HUES64 (cell line): ENCODE data around the gene GAPDHS.

Experiments
- H3K27ac ChIP-seq: 2 replicates; pipeline ENCODE4 v1.7.0; 2013; ENCODE audit warnings: low read depth, low read length, inconsistent platforms
- H3K27me3 ChIP-seq: 2 replicates; pipeline ENCODE4 v1.6.1; 2013; ENCODE audit warnings: mild to moderate bottlenecking, low read length; ENCODE audit not compliant: insufficient read depth
- H3K36me3 ChIP-seq: 2 replicates; pipeline ENCODE4 v1.6.1; 2013; ENCODE audit warnings: mild to moderate bottlenecking, low read length; ENCODE audit not compliant: insufficient read depth
- H3K4me1 ChIP-seq: 2 replicates; pipeline ENCODE4 v1.6.1; 2013; ENCODE audit warnings: mild to moderate bottlenecking, low read length, moderate library complexity; ENCODE audit not compliant: insufficient read depth
- H3K4me3 ChIP-seq: 2 replicates; pipeline ENCODE4 v1.5.1; 2013; ENCODE audit warnings: mild to moderate bottlenecking, low read length, moderate library complexity
- H3K9ac ChIP-seq: 2 replicates; pipeline ENCODE4 v1.6.1; 2013; ENCODE audit warnings: mild to moderate bottlenecking, low read depth, low read length
- H3K9me3 ChIP-seq: 2 replicates; pipeline ENCODE4 v1.6.1; 2013; ENCODE audit warnings: low read depth, low read length; ENCODE audit not compliant: insufficient read depth
- WGBS: fragments of 150-250, 120-280 bp; methylation state at CpG from one replicate; pipeline ENCODE4 v1.1.7; 2013; ENCODE audit warnings: missing lambda C conversion rate; 5-methylcytosine and 5-hydroxymethylcytosine counted together

GAPDHS gene

DNA sequence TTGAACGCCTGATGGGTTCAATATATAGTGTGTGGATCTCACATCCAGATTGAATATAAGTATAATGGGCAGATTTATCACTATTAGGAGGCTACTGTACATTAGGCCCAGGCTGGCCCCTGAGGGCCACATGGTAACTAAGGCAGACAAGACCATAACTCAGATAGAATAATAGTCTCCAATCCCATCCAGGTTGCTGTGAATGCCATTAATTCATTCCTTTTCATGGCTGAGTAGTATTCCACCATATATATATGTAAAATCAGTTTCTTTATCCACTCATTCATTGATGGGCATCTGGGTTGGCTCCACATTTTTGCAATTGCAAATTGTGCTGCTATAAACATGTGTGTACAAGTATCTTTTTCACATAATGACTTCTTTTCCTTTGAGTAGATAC lies 44.7 kb downstream of the GAPDHS start:
- no peaks in the 10 kb centered on the region for H3K4me1 ChIP-seq
- H3K4me3 ChIP-seq: no peak overlapping the region
- no peaks in the 10 kb centered on the region for H3K36me3 ChIP-seq
- no peak overlapping the region for H3K9ac ChIP-seq
- no peaks in the 10 kb centered on the region for H3K27me3 ChIP-seq
- peaks cover 10% of the 10 kb centered on the region for H3K9me3 ChIP-seq
- no peak overlapping the region for H3K27ac ChIP-seq
- 80% methylated on average over 1 of the region's 1 CpG for WGBS

DNA sequence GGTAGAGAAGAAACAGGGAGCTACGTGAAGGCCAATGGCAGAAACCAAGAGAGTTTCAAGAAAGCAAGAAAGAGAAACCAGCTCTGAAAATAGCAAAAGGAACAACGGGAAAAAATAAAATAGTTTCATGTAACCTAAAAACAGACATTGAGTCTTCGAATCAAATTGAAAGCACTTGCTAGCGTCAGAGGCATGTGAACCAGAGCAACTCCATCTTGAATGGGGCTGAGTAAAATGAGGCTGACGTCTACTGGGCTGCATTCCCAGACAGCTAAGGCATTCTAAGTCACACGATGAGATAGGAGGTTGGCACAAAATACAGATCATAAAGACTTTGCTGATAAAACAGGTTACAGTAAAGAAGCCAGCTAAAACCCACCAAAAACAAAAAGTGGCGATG lies 45.5 kb downstream of the GAPDHS start:
- Histone ChIP-seq H3K27ac (no peak overlapping the region), H3K27me3 (no peaks in the 10 kb centered on the region), H3K4me3 (no peak overlapping the region), H3K4me1 (no peaks in the 10 kb centered on the region), H3K9me3 (peaks cover 10% of the 10 kb centered on the region), H3K36me3 (no peaks in the 10 kb centered on the region), H3K9ac (no peak overlapping the region)
- 80% methylated on average over 7 of the region's 7 CpGs for WGBS

DNA sequence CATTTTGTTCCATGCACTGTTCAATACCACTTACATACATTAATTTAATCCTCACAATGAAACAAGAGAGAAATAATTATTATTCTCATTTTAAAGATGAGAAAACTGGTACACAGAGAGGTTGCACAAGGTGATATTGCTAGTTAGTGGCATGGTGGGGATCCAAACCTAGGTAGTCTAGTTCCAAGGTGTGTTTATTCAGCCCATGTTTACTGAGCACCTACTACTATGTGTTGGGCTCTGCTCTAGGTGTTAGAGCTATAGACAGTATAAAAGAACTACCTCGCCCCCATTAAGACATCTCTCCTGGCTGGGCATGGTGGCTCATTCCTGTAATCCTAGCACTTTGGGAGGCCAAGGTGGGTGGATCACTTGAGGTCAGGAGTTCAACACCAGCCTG lies 49.5 kb downstream of the GAPDHS start:
- no peak overlapping the region for H3K9ac ChIP-seq
- H3K9me3 ChIP-seq: no peaks in the 10 kb centered on the region
- no peak overlapping the region for H3K27ac ChIP-seq
- no peaks in the 10 kb centered on the region for H3K4me1 ChIP-seq
- H3K4me3 ChIP-seq: no peak overlapping the region
- H3K27me3 ChIP-seq: no peaks in the 10 kb centered on the region
- WGBS: no CpG with 5 or more reads among the region's 1 CpG
- H3K36me3 ChIP-seq: no peaks in the 10 kb centered on the region

- Histone ChIP-seq H3K4me1 (no peaks in the 10 kb centered on the region), H3K4me3 (no peak within 1 kb of the TSS), H3K9me3 (no peaks in the 10 kb centered on the region), H3K36me3 (no peaks in the 10 kb centered on the region), H3K27ac (no peak within 1 kb of the TSS), H3K27me3 (no peaks in the 10 kb centered on the region), H3K9ac (no peak within 1 kb of the TSS)
- WGBS: 78% methylated on average over 16 of the region's 16 CpGs
Measured at GRCh38 chr19:35585848-35586247, 52.6 kb downstream of the GAPDHS start, which contains the start of gene PMIS2. TSS of gene PMIS2 (plus strand) at chr19:35586173. CDS start at chr19:35586260, 87 bp downstream.

DNA sequence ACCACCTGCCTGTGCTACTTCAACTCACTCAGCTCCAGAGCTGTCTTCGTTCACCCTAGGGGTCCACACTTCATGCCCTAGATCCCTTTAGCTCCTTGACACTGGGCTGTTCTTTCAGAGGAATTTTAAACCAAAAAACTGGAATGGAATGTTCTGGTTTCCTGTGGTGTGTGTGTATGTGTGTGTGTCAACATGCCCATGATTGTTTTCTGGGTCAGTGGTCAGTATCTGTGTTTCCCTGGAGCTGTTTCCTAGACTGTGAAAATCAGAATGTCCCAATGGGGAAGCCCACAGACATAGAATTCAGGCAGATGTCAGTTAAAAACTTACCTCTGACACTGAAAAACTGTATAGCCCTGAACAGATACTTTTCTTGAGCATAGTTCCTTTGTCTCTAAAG lies 54.1 kb downstream of the GAPDHS start:
- H3K27me3 ChIP-seq: no peaks in the 10 kb centered on the region
- no peak overlapping the region for H3K4me3 ChIP-seq
- 71% methylated on average over 1 of the region's 1 CpG for WGBS
- no peaks in the 10 kb centered on the region for H3K36me3 ChIP-seq
- no peaks in the 10 kb centered on the region for H3K9me3 ChIP-seq
- no peaks in the 10 kb centered on the region for H3K4me1 ChIP-seq
- H3K9ac ChIP-seq: no peak overlapping the region
- no peak overlapping the region for H3K27ac ChIP-seq

- Histone ChIP-seq H3K27ac (no peak overlapping the region), H3K4me1 (no peaks in the 10 kb centered on the region), H3K9me3 (no peaks in the 10 kb centered on the region), H3K9ac (no peak overlapping the region), H3K27me3 (no peaks in the 10 kb centered on the region), H3K4me3 (no peak overlapping the region), H3K36me3 (no peaks in the 10 kb centered on the region)
- WGBS: 94% methylated on average over 3 of the region's 3 CpGs
Measured at GRCh38 chr19:35590875-35591274, 57.6 kb downstream of the GAPDHS start.

DNA sequence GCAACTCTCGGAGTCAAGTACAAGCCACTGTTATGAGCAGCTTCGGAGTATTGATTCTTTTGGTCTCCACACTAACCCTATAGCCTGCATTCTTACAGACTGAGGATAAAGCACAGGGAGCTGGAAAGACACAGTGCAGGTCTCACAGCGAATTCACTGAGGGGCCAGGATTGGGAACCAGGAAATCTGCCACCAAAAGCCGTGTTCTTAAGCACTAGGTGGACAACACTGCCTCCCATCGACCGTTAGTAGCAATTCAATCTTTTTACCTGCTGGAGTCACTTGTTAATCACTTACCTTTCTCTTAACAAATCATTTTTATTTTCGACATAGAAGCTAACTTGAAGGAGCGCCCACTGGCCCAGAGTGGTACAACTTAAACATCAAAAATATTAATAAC lies 59.0 kb downstream of the GAPDHS start:
- Histone ChIP-seq H3K9ac (no peak overlapping the region), H3K9me3 (no peaks in the 10 kb centered on the region), H3K4me1 (no peaks in the 10 kb centered on the region), H3K36me3 (no peaks in the 10 kb centered on the region), H3K4me3 (no peak overlapping the region), H3K27ac (no peak overlapping the region), H3K27me3 (no peaks in the 10 kb centered on the region)
- WGBS: 36% methylated on average over 8 of the region's 8 CpGs
